NCI-H2196 treated with DMSO at 0.1 percent for 48 hours (cell line): ENCODE measurements around the gene RHOG.

Source experiments
- DNase-seq: peaks from one replicate; lab custom pipeline; 2025; ENCODE audit not compliant: unreplicated experiment; lab: John Stamatoyannopoulos, UW

RHOG gene

DNA sequence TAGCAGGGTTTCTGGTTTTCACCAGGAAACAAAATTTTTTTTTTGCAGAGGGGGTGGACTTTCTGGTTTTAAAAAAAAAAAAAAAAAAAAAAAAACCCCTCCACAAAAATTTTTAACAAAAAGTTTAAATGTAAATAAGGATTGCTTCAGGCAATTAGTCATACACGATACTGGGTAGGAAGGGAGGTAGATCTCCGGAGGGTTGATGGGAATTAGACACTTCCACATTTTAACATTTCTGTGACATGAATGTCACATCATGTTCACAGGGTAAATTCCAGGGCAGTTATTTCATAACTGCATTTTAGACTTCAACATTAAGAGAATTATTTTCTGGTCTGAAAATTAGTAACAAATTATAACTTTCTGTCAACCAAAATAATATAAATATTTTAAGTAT, 59.3 kb downstream of the RHOG start:
- DNase-seq, result no peak
